ENCODE results near the gene SCFD1. TPM values are rescaled to one million over a fixed set of nuclear protein-coding genes. Genes with fewer than 3 reads are reported as not detected.

SCFD1 gene
- total and polyA plus RNA-seq, 8 donors = 47.0 to 71.5 (median 55.4) TPM

DNA sequence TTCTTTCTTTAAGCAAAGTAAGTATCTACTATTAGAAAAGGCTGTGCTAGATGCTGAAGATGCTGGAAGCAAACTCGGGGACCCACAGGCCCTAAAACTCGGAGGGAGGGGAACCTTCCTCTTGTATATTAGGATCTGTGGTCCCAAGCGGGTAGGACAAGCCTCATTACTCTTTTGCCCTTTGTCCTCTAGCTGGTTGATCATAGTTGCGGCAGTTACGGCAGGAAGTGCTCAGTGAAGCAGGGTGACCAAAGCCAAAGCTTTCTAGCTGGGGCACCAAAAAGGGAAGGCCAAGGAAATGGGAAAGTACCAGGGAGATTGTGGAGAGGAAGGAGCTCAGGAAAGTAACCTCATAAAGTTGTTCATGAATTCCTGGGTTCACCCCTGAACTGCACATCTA lies 76.3 kb downstream of the SCFD1 start:
- WGBS, 2 donors = 95 to 98% methylated on average over 5 of the region's 5 CpGs
- TF ChIP-seq CTCF (IDR thresholded peaks at IDR 0.05) = no peak
- FAIRE-seq = no peak
- Histone ChIP-seq H3K27ac (no peak overlapping the region), H3K27me3 (no peaks in the 10 kb centered on the region), H3K9me3 (no peaks in the 10 kb centered on the region), H3K36me3 (peaks cover 0 to 25% (median 0%) of the 10 kb centered on the region in 3 donors), H3K4me3 (no peak overlapping the region), H3K4me1 (no peaks in the 10 kb centered on the region)
- DNase-seq = no peak
- ATAC-seq = no peak
- intact Hi-C loops (cut with DNase I) = no loop called here

GRCh38 chr14:30706704-30707103 lies 84.6 kb downstream of the SCFD1 start:
- H3K9me3 ChIP-seq = no peaks in the 10 kb centered on the region
- FAIRE-seq = no peak
- H3K4me3 ChIP-seq = no peak overlapping the region
- no peak for TF ChIP-seq CTCF (IDR thresholded peaks at IDR 0.05)
- 90 to 97% methylated on average over 2 of the region's 2 CpGs for WGBS, 2 donors
- intact Hi-C loops (cut with DNase I) = no loop called here
- peaks cover 0 to 28% (median 0%) of the 10 kb centered on the region in 3 donors for H3K36me3 ChIP-seq
- H3K27ac ChIP-seq = no peak overlapping the region
- ATAC-seq = no peak
- H3K4me1 ChIP-seq = no peaks in the 10 kb centered on the region
- no peaks in the 10 kb centered on the region for H3K27me3 ChIP-seq
- DNase-seq = no peak

- intact Hi-C loops (cut with DNase I) = no loop called here
- Histone ChIP-seq H3K27ac (no peak overlapping the region), H3K4me1 (no peaks in the 10 kb centered on the region), H3K4me3 (no peak overlapping the region), H3K27me3 (no peaks in the 10 kb centered on the region), H3K9me3 (no peaks in the 10 kb centered on the region), H3K36me3 (peaks cover 0 to 28% (median 0%) of the 10 kb centered on the region in 3 donors)
- TF ChIP-seq CTCF (IDR thresholded peaks at IDR 0.05) = no peak
- ATAC-seq (no peak), DNase-seq (no peak), FAIRE-seq (peak; percentile 68)
- WGBS, 2 donors = 73 to 79% methylated on average over 2 of the region's 2 CpGs
Observed at GRCh38 chr14:30708157-30708556, 86.0 kb downstream of the SCFD1 start.

GRCh38 chr14:30709201-30709600 lies 87.1 kb downstream of the SCFD1 start:
- no peak for TF ChIP-seq CTCF (IDR thresholded peaks at IDR 0.05)
- H3K27me3 ChIP-seq = no peaks in the 10 kb centered on the region
- DNase-seq (no peak), FAIRE-seq (no peak), ATAC-seq (no peak)
- H3K36me3 ChIP-seq = peaks cover 0 to 28% (median 0%) of the 10 kb centered on the region in 3 donors
- H3K9me3 ChIP-seq = no peaks in the 10 kb centered on the region
- 98 to 99% methylated on average over 3 of the region's 3 CpGs for WGBS, 2 donors
- no peaks in the 10 kb centered on the region for H3K4me1 ChIP-seq
- H3K4me3 ChIP-seq = no peak overlapping the region
- intact Hi-C loops (cut with DNase I) = no loop called here
- H3K27ac ChIP-seq = no peak overlapping the region

GRCh38 chr14:30710876-30711275 lies 88.8 kb downstream of the SCFD1 start:
- Histone ChIP-seq H3K36me3 (peaks cover 0 to 23% (median 0%) of the 10 kb centered on the region in 3 donors), H3K9me3 (no peaks in the 10 kb centered on the region), H3K4me3 (no peak overlapping the region), H3K4me1 (no peaks in the 10 kb centered on the region), H3K27ac (no peak overlapping the region), H3K27me3 (no peaks in the 10 kb centered on the region)
- intact Hi-C loops (cut with DNase I) = no loop called here
- no peak for TF ChIP-seq CTCF (IDR thresholded peaks at IDR 0.05)
- no peak for DNase-seq
- ATAC-seq = no peak
- peak; percentile 9 for FAIRE-seq
